Prostate gland (tissue), 2 donors: ENCODE data around the gene KCNJ14.
A peak's percentile ranks its signal among the peaks of the same experiment; 100 is the strongest.

Experiments
- POLR2A ChIP-seq: fragments of 450-650 bp; IDR thresholded peaks from one replicate; pipeline ENCODE4 v1.6.1; 2016; ENCODE audit warnings: antibody characterized with exemption, mild to moderate bottlenecking
- POLR2AphosphoS5 ChIP-seq: sonication (generic); formaldehyde crosslinking; IDR thresholded peaks from one replicate; pipeline ENCODE4 v1.6.1; 2017; ENCODE audit warnings: antibody characterized with exemption
- TF ChIP-seq, protein P1 (sequence below), 4 experiments: fragments of 200-600 bp in 2 of 4; fragments of 450-650 bp in 2 of 4; sonication (generic) in 2 of 4; IDR thresholded peaks; 1 replicate in 3 of 4; 2 replicates in 1 of 4; pipeline ENCODE4 v1.5.1; 2016 to 2019; ENCODE audit warnings: antibody characterized with exemption in 4 of 4, mild to moderate bottlenecking in 2 of 4, moderate library complexity in 2 of 4

DNA sequence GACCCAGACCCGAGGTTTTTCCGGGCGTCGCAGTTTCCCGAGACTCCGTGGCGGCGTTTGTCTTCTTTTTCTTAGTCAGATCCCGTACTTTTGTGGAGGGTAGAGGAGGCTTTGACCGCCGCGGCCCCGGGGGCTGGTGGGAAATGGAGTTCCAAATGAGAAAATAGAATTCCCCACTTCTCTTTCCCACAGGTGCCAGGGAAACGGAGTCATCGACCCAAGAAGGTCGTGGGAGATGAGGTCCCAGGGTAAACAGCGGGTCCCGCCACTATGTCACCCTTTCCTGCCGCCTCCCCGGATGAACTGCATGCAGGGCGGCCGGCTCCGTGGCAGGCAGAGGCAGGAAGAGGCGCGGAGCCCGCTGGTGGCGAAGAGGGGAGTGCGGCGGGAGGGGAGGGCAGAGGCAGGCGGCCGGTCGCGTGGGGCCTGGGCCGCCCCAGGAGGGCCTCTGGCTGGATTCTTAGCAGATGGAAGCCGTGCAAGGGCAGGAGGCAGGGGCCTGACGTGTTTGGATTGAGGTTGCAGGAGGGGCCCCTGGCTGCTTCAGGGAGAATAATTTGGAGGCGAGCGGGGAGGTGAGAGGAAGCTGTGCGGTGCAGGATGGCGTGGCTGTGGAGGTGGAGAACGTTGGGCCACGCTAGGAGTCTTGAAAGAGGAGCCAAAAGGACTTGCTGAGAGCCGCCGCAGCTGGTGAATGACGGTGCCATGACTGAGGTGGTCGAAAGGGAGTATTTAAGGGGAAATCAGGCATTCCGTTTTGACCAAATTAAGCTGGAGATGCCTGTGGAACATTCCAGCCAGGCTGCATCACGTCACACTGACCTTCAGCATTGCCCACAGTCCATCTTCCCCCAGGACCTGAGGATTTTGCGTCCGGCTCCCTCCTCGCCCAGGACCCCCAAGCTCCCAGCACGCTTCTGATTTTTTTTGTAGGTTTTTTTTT is 25.5 kb downstream of the KCNJ14 start:
- TF ChIP-seq, protein P1, sequence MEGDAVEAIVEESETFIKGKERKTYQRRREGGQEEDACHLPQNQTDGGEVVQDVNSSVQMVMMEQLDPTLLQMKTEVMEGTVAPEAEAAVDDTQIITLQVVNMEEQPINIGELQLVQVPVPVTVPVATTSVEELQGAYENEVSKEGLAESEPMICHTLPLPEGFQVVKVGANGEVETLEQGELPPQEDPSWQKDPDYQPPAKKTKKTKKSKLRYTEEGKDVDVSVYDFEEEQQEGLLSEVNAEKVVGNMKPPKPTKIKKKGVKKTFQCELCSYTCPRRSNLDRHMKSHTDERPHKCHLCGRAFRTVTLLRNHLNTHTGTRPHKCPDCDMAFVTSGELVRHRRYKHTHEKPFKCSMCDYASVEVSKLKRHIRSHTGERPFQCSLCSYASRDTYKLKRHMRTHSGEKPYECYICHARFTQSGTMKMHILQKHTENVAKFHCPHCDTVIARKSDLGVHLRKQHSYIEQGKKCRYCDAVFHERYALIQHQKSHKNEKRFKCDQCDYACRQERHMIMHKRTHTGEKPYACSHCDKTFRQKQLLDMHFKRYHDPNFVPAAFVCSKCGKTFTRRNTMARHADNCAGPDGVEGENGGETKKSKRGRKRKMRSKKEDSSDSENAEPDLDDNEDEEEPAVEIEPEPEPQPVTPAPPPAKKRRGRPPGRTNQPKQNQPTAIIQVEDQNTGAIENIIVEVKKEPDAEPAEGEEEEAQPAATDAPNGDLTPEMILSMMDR (IDR thresholded peaks at IDR 0.05), result peak in 2 of 4 experiments; percentile 14 to 25
- peak; percentile 29 for TF ChIP-seq POLR2A
- TF ChIP-seq POLR2AphosphoS5, result no peak
